HEK293 (cell line): Measurements from ENCODE around the gene CIP2A.

ENCODE experiments used
- CTCF ChIP-seq: fragments of 450-650 bp; formaldehyde crosslinking; IDR thresholded peaks from 2 replicates; pipeline ENCODE4 v1.5.1; 2016; ENCODE audit warnings: missing biosample characterization, missing genetic modification characterization
- KLF1 ChIP-seq: fragments of 450-650 bp; formaldehyde crosslinking; IDR thresholded peaks from 2 replicates; pipeline ENCODE4 v1.5.1; 2016; ENCODE audit warnings: missing biosample characterization, missing genetic modification characterization

GRCh38 chr3:108509263-108509662, 80.0 kb downstream of the CIP2A start:
- TF ChIP-seq KLF1 (no peak), CTCF (tag by site-specific recombination) (no peak)
